Chondrocyte (in vitro differentiated cells): ENCODE results near the gene TUBB6. TPM values are rescaled to one million over a fixed set of nuclear protein-coding genes. Genes with fewer than 3 reads are reported as not detected.

ENCODE experiments used
- DNase-seq: peaks from one replicate; pipeline ENCODE4 v3.0.0; 2021; ENCODE audit warnings: mixed read lengths, low spot score
- H3K27ac Mint-ChIP-seq: one replicate; pipeline ENCODE4 v1.8.0; 2021; ENCODE audit warnings: mild to moderate bottlenecking, moderate library complexity, mixed read lengths; ENCODE audit not compliant: unreplicated experiment
- H3K27me3 Mint-ChIP-seq: 2 replicates; pipeline ENCODE4 v1.8.0; 2021; ENCODE audit warnings: low read depth, mixed read lengths
- H3K36me3 Mint-ChIP-seq: 2 replicates; pipeline ENCODE4 v1.8.0; 2021; ENCODE audit warnings: low read depth, mixed read lengths
- H3K4me1 Mint-ChIP-seq: 2 replicates; pipeline ENCODE4 v1.8.0; 2021; ENCODE audit warnings: low read depth, mild to moderate bottlenecking, mixed read lengths
- H3K4me3 Mint-ChIP-seq: one replicate; pipeline ENCODE4 v1.8.0; 2021; ENCODE audit warnings: mild to moderate bottlenecking, moderate library complexity, mixed read lengths; ENCODE audit not compliant: unreplicated experiment
- H3K9me3 Mint-ChIP-seq: 2 replicates; pipeline ENCODE4 v1.8.0; 2021; ENCODE audit warnings: low read depth, mixed read lengths
- CTCF ChIP-seq: fragments of 200-600 bp; sonication (generic); IDR thresholded peaks from 2 replicates; pipeline ENCODE4 v1.5.0; 2021; ENCODE audit warnings: antibody characterized with exemption, mild to moderate bottlenecking, moderate library complexity
- total RNA-seq: library from RNA; stranded (reverse); gene quantifications from 3 replicates; pipeline ENCODE4 v1.2.1, GENCODE V29; 2021

Gene TUBB6
- total RNA-seq, 1 donor from 2014 or later = 198 TPM

GRCh38 chr18:12366379-12366778, 58.3 kb downstream of the TUBB6 start:
- H3K36me3 Mint-ChIP-seq = peaks cover 17% of the 10 kb centered on the region
- H3K4me3 Mint-ChIP-seq = no peak overlapping the region
- TF ChIP-seq CTCF = no peak
- no peak overlapping the region for H3K27ac Mint-ChIP-seq
- H3K4me1 Mint-ChIP-seq = peaks cover 16% of the 10 kb centered on the region
- no peaks in the 10 kb centered on the region for H3K27me3 Mint-ChIP-seq
- no peaks in the 10 kb centered on the region for H3K9me3 Mint-ChIP-seq
- no peak for DNase-seq

- H3K27me3 Mint-ChIP-seq = no peaks in the 10 kb centered on the region
- DNase-seq = no peak
- no peak overlapping the region for H3K27ac Mint-ChIP-seq
- no peaks in the 10 kb centered on the region for H3K9me3 Mint-ChIP-seq
- peaks cover 12% of the 10 kb centered on the region for H3K4me1 Mint-ChIP-seq
- peaks cover 17% of the 10 kb centered on the region for H3K36me3 Mint-ChIP-seq
- H3K4me3 Mint-ChIP-seq = no peak overlapping the region
- no peak for TF ChIP-seq CTCF
These were observed 58.7 kb downstream of the TUBB6 start for GRCh38 chr18:12366784-12367183.

- Mint-ChIP-seq H3K4me1 (peaks cover 26% of the 10 kb centered on the region), H3K4me3 (no peak overlapping the region), H3K36me3 (peaks cover 9% of the 10 kb centered on the region), H3K27ac (no peak overlapping the region), H3K27me3 (no peaks in the 10 kb centered on the region), H3K9me3 (no peaks in the 10 kb centered on the region)
- no peak for TF ChIP-seq CTCF
- DNase-seq = no peak
These were observed 61.2 kb downstream of the TUBB6 start for GRCh38 chr18:12369211-12369610.

GRCh38 chr18:12371590-12371989, 63.5 kb downstream of the TUBB6 start:
- Mint-ChIP-seq H3K27ac (no peak overlapping the region), H3K4me3 (no peak overlapping the region), H3K9me3 (no peaks in the 10 kb centered on the region), H3K27me3 (no peaks in the 10 kb centered on the region), H3K36me3 (peaks cover 6% of the 10 kb centered on the region), H3K4me1 (peaks cover 43% of the 10 kb centered on the region)
- DNase-seq = no peak
- TF ChIP-seq CTCF = no peak

GRCh38 chr18:12372406-12372805, 64.4 kb downstream of the TUBB6 start:
- H3K36me3 Mint-ChIP-seq = peaks cover 2% of the 10 kb centered on the region
- no peak overlapping the region for H3K27ac Mint-ChIP-seq
- TF ChIP-seq CTCF = no peak
- peaks cover 40% of the 10 kb centered on the region for H3K4me1 Mint-ChIP-seq
- no peaks in the 10 kb centered on the region for H3K9me3 Mint-ChIP-seq
- DNase-seq = no peak
- no peaks in the 10 kb centered on the region for H3K27me3 Mint-ChIP-seq
- no peak overlapping the region for H3K4me3 Mint-ChIP-seq
